ENCODE measurements around the gene TUBD1. TPM values are rescaled to one million over a fixed set of nuclear protein-coding genes. Genes with fewer than 3 reads are reported as not detected.

Gene TUBD1
- polyA plus RNA-seq, 1 donor (not counting 4 experiments of a cell fraction or from before 2014, with no cell fraction given) = 7.6 TPM

GRCh38 chr17:59839651-59840328 lies 53.0 kb downstream of the TUBD1 start:
- H3K9me3 ChIP-seq (ENCODE audit: control insufficient read depth, low read depth, low read length) = no peaks in the 10 kb centered on the region
- no peaks in the 10 kb centered on the region for H3K9me1 ChIP-seq (ENCODE audit: control insufficient read depth, extremely low read depth, insufficient read depth, low read length)
- peaks cover 15% of the 10 kb centered on the region for H3K4me1 ChIP-seq (ENCODE audit: control insufficient read depth, extremely low read depth, insufficient read depth, low read length)
- DNase-seq (ENCODE audit: low read depth, low spot score) (no peak), FAIRE-seq (no peak)
- H2AFZ ChIP-seq (ENCODE audit: control insufficient read depth, low read length) = no peak overlapping the region
- H3K79me2 ChIP-seq (ENCODE audit: control insufficient read depth, insufficient read depth, low read length) = peaks cover 34% of the 10 kb centered on the region
- peak overlapping the region; percentile 87 for H3K4me2 ChIP-seq (ENCODE audit: control insufficient read depth, extremely low read depth, insufficient read depth, low read depth, low read length)
- peak overlapping the region; percentile 98 for H3K9ac ChIP-seq (ENCODE audit: control insufficient read depth, extremely low read depth, insufficient read depth, low read length)
- peaks cover 15% of the 10 kb centered on the region for H4K20me1 ChIP-seq (ENCODE audit: control insufficient read depth, extremely low read depth, insufficient read depth, low read length)
- peak overlapping the region; percentile 53 to 98 (median 82) for H3K4me3 ChIP-seq (ENCODE audit: control insufficient read depth in 2 of 3, extremely low read depth in 1 of 3, insufficient read depth in 2 of 3, low read depth in 1 of 3, low read length in 3 of 3)
- dilution Hi-C loops (cut with MboI; ENCODE audit: extremely low pct_ligation_motif_present, low sequenced_read_pairs) = no loop called here
- no peak for TF ChIP-seq EZH2 (IDR thresholded peaks at IDR 0.05; ENCODE audit: low read length)
- no peak for TF ChIP-seq CTCF (optimal IDR thresholded peaks at IDR 0.05 in 1 of 3, IDR thresholded peaks at IDR 0.05 in 1 of 3, conservative IDR thresholded peaks at IDR 0.05 in 1 of 3; ENCODE audit: extremely low read depth in 1 of 3, insufficient read depth in 2 of 3, low read length in 3 of 3)
- H3K27me3 ChIP-seq (ENCODE audit: control insufficient read depth, extremely low read depth, insufficient read depth, low read length) = no peaks in the 10 kb centered on the region
- peak overlapping the region; percentile 96 for H3K27ac ChIP-seq (ENCODE audit: control insufficient read depth, insufficient read depth, low read length)
- H3K36me3 ChIP-seq (ENCODE audit: control insufficient read depth in 2 of 2, extremely low read depth in 1 of 2, insufficient read depth in 2 of 2, low read length in 2 of 2) = peaks cover 3 to 25% of the 10 kb centered on the region in 2 experiments

GRCh38 chr17:59838052-59838916 lies 54.5 kb downstream of the TUBD1 start:
- peak overlapping the region; percentile 96 for H3K27ac ChIP-seq (ENCODE audit: control insufficient read depth, insufficient read depth, low read length)
- peaks cover 3 to 25% of the 10 kb centered on the region in 2 experiments for H3K36me3 ChIP-seq (ENCODE audit: control insufficient read depth in 2 of 2, extremely low read depth in 1 of 2, insufficient read depth in 2 of 2, low read length in 2 of 2)
- H4K20me1 ChIP-seq (ENCODE audit: control insufficient read depth, extremely low read depth, insufficient read depth, low read length) = peaks cover 15% of the 10 kb centered on the region
- H3K4me1 ChIP-seq (ENCODE audit: control insufficient read depth, extremely low read depth, insufficient read depth, low read length) = peaks cover 13% of the 10 kb centered on the region
- H3K79me2 ChIP-seq (ENCODE audit: control insufficient read depth, insufficient read depth, low read length) = peaks cover 34% of the 10 kb centered on the region
- dilution Hi-C loops (cut with MboI; ENCODE audit: extremely low pct_ligation_motif_present, low sequenced_read_pairs) = no loop called here
- H3K9me3 ChIP-seq (ENCODE audit: control insufficient read depth, low read depth, low read length) = no peaks in the 10 kb centered on the region
- H3K4me3 ChIP-seq (ENCODE audit: control insufficient read depth in 2 of 3, extremely low read depth in 1 of 3, insufficient read depth in 2 of 3, low read depth in 1 of 3, low read length in 3 of 3) = peak overlapping the region; percentile 53 to 98 (median 82)
- no peaks in the 10 kb centered on the region for H3K9me1 ChIP-seq (ENCODE audit: control insufficient read depth, extremely low read depth, insufficient read depth, low read length)
- H3K9ac ChIP-seq (ENCODE audit: control insufficient read depth, extremely low read depth, insufficient read depth, low read length) = peak overlapping the region; percentile 98
- H3K27me3 ChIP-seq (ENCODE audit: control insufficient read depth, extremely low read depth, insufficient read depth, low read length) = no peaks in the 10 kb centered on the region
- FAIRE-seq (no peak), DNase-seq (ENCODE audit: low read depth, low spot score) (no peak)
- TF ChIP-seq CTCF (optimal IDR thresholded peaks at IDR 0.05 in 1 of 3, IDR thresholded peaks at IDR 0.05 in 1 of 3, conservative IDR thresholded peaks at IDR 0.05 in 1 of 3; ENCODE audit: extremely low read depth in 1 of 3, insufficient read depth in 2 of 3, low read length in 3 of 3) (no peak), EZH2 (IDR thresholded peaks at IDR 0.05; ENCODE audit: low read length) (no peak)
- peak overlapping the region; percentile 17 for H3K4me2 ChIP-seq (ENCODE audit: control insufficient read depth, extremely low read depth, insufficient read depth, low read depth, low read length)
- no peak overlapping the region for H2AFZ ChIP-seq (ENCODE audit: control insufficient read depth, low read length)

All from keratinocyte (primary cell).